ENCODE results near the gene PTPRC.

PTPRC gene

GRCh38 chr1:198765416-198765815 lies 126.6 kb downstream of the PTPRC start:
- DNase-seq, result no peak

GRCh38 chr1:198771563-198772153 lies 132.8 kb downstream of the PTPRC start:
- no peak for DNase-seq

GRCh38 chr1:198772626-198773025 lies 133.8 kb downstream of the PTPRC start:
- DNase-seq, result no peak

GRCh38 chr1:198773030-198773429 lies 134.2 kb downstream of the PTPRC start:
- DNase-seq, result no peak

GRCh38 chr1:198773523-198773922 lies 134.7 kb downstream of the PTPRC start:
- no peak for DNase-seq

- no peak for DNase-seq
These were observed 135.6 kb downstream of the PTPRC start for GRCh38 chr1:198774421-198774820.

GRCh38 chr1:198775606-198776005 lies 136.8 kb downstream of the PTPRC start:
- DNase-seq, result no peak

- DNase-seq, result no peak
These were observed 137.8 kb downstream of the PTPRC start for GRCh38 chr1:198776602-198777029.

GRCh38 chr1:198778049-198778448 lies 139.2 kb downstream of the PTPRC start:
- DNase-seq, result no peak

- DNase-seq, result no peak
These were observed 141.5 kb downstream of the PTPRC start for GRCh38 chr1:198780376-198780775.

GRCh38 chr1:198788561-198789064 lies 149.8 kb downstream of the PTPRC start:
- DNase-seq, result no peak

GRCh38 chr1:198793714-198794113 lies 154.9 kb downstream of the PTPRC start:
- no peak for DNase-seq

GRCh38 chr1:198794498-198794897 lies 155.7 kb downstream of the PTPRC start:
- DNase-seq, result no peak

GRCh38 chr1:198797656-198798055 lies 158.8 kb downstream of the PTPRC start:
- no peak for DNase-seq

- no peak for DNase-seq
These were observed 160.1 kb downstream of the PTPRC start for GRCh38 chr1:198798923-198799386.

GRCh38 chr1:198805498-198806151 lies 166.8 kb downstream of the PTPRC start:
- DNase-seq, result no peak

- DNase-seq, result no peak
These were observed 168.0 kb downstream of the PTPRC start for GRCh38 chr1:198806861-198807260.

Measured in stimulated activated CD4-positive, alpha-beta T cell treated with anti-CD3 and anti-CD28 coated beads, Interleukin-4, amount 100 ng/mL, for 4 hours (primary cell).